ENCODE data around the gene NUP50.

The NUP50 gene

GRCh38 chr22:45196926-45197605 lies 33.3 kb downstream of the NUP50 start:
- DNase-seq, result no peak

- DNase-seq, result no peak
These were observed 34.1 kb downstream of the NUP50 start for GRCh38 chr22:45197606-45198462.

- DNase-seq, result no peak
These were observed 34.7 kb downstream of the NUP50 start for GRCh38 chr22:45198463-45198795.

- no peak for DNase-seq
These were observed 36.0 kb downstream of the NUP50 start for GRCh38 chr22:45199723-45200122.

GRCh38 chr22:45200230-45200629 lies 36.5 kb downstream of the NUP50 start:
- DNase-seq, result no peak

- no peak for DNase-seq
These were observed 37.3 kb downstream of the NUP50 start for GRCh38 chr22:45200860-45201511.

- no peak for DNase-seq
These were observed 38.1 kb downstream of the NUP50 start for GRCh38 chr22:45201678-45202332.

GRCh38 chr22:45202333-45203149 lies 38.8 kb downstream of the NUP50 start:
- DNase-seq, result no peak

GRCh38 chr22:45203150-45203951 lies 39.6 kb downstream of the NUP50 start:
- no peak for DNase-seq

- DNase-seq, result no peak
These were observed 40.5 kb downstream of the NUP50 start for GRCh38 chr22:45204241-45204640.

GRCh38 chr22:45204819-45205218 lies 41.1 kb downstream of the NUP50 start:
- DNase-seq, result no peak

- DNase-seq, result no peak
These were observed 41.7 kb downstream of the NUP50 start for GRCh38 chr22:45205276-45205925.

- no peak for DNase-seq
These were observed 42.5 kb downstream of the NUP50 start for GRCh38 chr22:45206233-45206632.

GRCh38 chr22:45207533-45207932 lies 43.8 kb downstream of the NUP50 start:
- no peak for DNase-seq

- DNase-seq, result no peak
These were observed 44.4 kb downstream of the NUP50 start for GRCh38 chr22:45207981-45208664.

- DNase-seq, result no peak
These were observed 44.9 kb downstream of the NUP50 start for GRCh38 chr22:45208696-45208992.

- no peak for DNase-seq
These were observed 45.5 kb downstream of the NUP50 start for GRCh38 chr22:45208993-45209838.

- DNase-seq, result no peak
These were observed 46.4 kb downstream of the NUP50 start for GRCh38 chr22:45210174-45210573.

GRCh38 chr22:45210577-45210976 lies 46.9 kb downstream of the NUP50 start:
- no peak for DNase-seq

GRCh38 chr22:45210991-45211390 lies 47.3 kb downstream of the NUP50 start:
- no peak for DNase-seq

Measured in NCI-H1048 (cell line).